ENCODE results near the gene TMEM8B. TPM values are rescaled to one million over a fixed set of nuclear protein-coding genes. Genes with fewer than 3 reads are reported as not detected.
A peak's percentile ranks its signal among the peaks of the same experiment; 100 is the strongest.
"Not testable (repeated sequence)": the region's sequence is repeated elsewhere in the genome, so short reads cannot be mapped to it uniquely, and the experiment has no call there.

Gene TMEM8B
- total RNA-seq, 1 donor from 2014 or later, result 8.2 TPM

GRCh38 chr9:35864695-35865255, 35.7 kb downstream of the TMEM8B start:
- no peak for DNase-seq

GRCh38 chr9:35867538-35867937, 38.5 kb downstream of the TMEM8B start:
- no peak for DNase-seq

- DNase-seq, result no peak
These were observed 39.9 kb downstream of the TMEM8B start for GRCh38 chr9:35868933-35869332.

GRCh38 chr9:35869621-35870216, 40.7 kb downstream of the TMEM8B start:
- DNase-seq, result no peak

GRCh38 chr9:35870351-35870923, 41.4 kb downstream of the TMEM8B start, which contains the start of gene OR13J1:
Gene OR13J1 (minus strand): TSS chr9:35870401. CDS start chr9:35870401, 0 bp downstream.
- DNase-seq, result no peak

- DNase-seq, result no peak
These were observed 42.5 kb downstream of the TMEM8B start for GRCh38 chr9:35871545-35871944.

- no peak for DNase-seq
These were observed 43.5 kb downstream of the TMEM8B start for GRCh38 chr9:35872505-35872904.

GRCh38 chr9:35882263-35882848, 53.3 kb downstream of the TMEM8B start:
- DNase-seq, result peak; percentile 93

GRCh38 chr9:35882996-35883395, 54.0 kb downstream of the TMEM8B start:
- no peak for DNase-seq

GRCh38 chr9:35884908-35885307, 55.9 kb downstream of the TMEM8B start:
- not testable (repeated sequence) for DNase-seq

- DNase-seq, result no peak
These were observed 62.6 kb downstream of the TMEM8B start for GRCh38 chr9:35891646-35892045.

GRCh38 chr9:35892051-35892450, 63.0 kb downstream of the TMEM8B start:
- DNase-seq, result no peak

GRCh38 chr9:35896570-35896969, 67.5 kb downstream of the TMEM8B start:
- DNase-seq, result no peak

- not testable (repeated sequence) for DNase-seq
These were observed 68.5 kb downstream of the TMEM8B start for GRCh38 chr9:35897376-35898099.

- DNase-seq, result no peak
These were observed 69.3 kb downstream of the TMEM8B start for GRCh38 chr9:35898337-35898736.

- no peak for DNase-seq
These were observed 70.0 kb downstream of the TMEM8B start for GRCh38 chr9:35899021-35899420.

GRCh38 chr9:35903049-35903448, 74.0 kb downstream of the TMEM8B start:
- peak; percentile 82 for DNase-seq

- DNase-seq, result no peak
These were observed 75.3 kb downstream of the TMEM8B start for GRCh38 chr9:35904338-35904737.

GRCh38 chr9:35905051-35905781, 76.2 kb downstream of the TMEM8B start:
- DNase-seq, result peak; percentile 81

- DNase-seq, result peak; percentile 97
These were observed 77.1 kb downstream of the TMEM8B start, which contains the start of gene HRCT1 for GRCh38 chr9:35905912-35906679. Gene HRCT1 (plus strand): TSS chr9:35906202. CDS start chr9:35906288, 86 bp downstream.

Data from tongue (tissue), 2 donors.